ENCODE results near the gene PALB2. TPM values are rescaled to one million over a fixed set of nuclear protein-coding genes. Genes with fewer than 3 reads are reported as not detected.
A peak's percentile ranks its signal among the peaks of the same experiment; 100 is the strongest.

Gene PALB2
- total RNA-seq, 2 experiments from 2014 or later, result 16.8 to 17.0 TPM

DNA sequence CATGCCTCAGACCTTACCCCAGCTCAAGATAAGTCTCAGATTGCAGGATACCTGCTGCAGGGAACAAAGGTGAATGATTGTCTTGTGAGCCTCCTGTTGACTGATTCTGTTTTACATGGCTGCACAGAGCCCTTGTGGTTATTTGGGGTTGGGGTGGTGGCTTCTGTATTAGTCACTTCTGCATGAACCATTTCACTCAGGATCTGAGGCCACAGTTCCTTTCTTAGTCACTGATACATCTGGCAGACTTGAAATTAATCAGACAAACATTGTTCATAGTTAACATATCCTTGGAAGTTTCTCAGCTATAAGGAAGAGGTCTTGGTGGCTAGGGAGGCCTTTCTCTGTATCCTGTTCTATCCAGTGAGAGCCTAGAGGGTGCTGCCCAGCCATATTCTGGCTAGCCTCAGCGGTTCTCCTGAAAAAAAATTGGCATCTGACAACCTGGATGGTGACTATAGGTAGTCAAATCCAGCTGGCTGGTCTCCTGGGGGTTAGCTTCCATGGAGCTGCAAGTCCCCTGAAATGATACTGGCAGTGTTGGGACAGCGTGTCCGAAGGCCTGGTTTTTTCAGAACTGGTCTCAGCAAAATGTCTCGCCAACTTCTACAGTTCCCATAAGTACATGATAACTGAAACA lies 29.1 kb upstream of the PALB2 start:
- H3K4me3 Mint-ChIP-seq, result no peak overlapping the region
- ChIA-PET POLR2A (interaction anchor here (0.7 to 4.7 kb wide), 7 partner anchors 9 to 166 kb away, joined by 3 to 39 read pairs (median 3); partner anchors contain the start of genes DCTN5, PALB2 and PLK1), CTCF (interaction anchor here (1.4 to 2.6 kb wide), 4 partner anchors 9 to 57 kb away, joined by 3 to 12 read pairs (median 6); partner anchors contain the start of gene PLK1)
- H3K36me3 Mint-ChIP-seq (ENCODE audit: low read depth), result peaks cover 73% of the 10 kb centered on the region
- H3K27me3 Mint-ChIP-seq, result no peaks in the 10 kb centered on the region
- H3K4me1 Mint-ChIP-seq, result peaks cover 27% of the 10 kb centered on the region
- DNase-seq, result peak; percentile 78
- H3K9me3 Mint-ChIP-seq, result no peaks in the 10 kb centered on the region
- H3K27ac Mint-ChIP-seq, result peak overlapping the region; percentile 70

DNA sequence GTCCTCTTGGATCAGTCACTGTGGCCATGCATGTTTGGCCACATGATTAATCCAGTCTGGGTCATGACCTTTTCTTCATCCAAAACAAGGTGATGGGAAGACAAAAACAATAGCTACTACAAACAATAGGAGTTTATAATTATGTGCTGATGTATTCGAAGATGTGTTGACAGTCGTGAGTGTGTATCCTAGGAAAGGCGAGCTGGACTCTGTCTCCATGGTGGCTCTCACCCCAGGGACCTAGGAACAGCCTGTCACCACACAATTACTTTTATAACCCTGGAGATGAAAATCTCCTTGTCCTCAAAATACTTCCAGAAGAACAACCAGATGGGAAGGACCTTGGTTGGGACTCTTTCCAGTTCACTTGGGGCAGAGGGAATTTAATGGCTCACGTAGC lies 27.8 kb upstream of the PALB2 start:
- DNase-seq, result no peak
- ChIA-PET POLR2A (interaction anchor here (4.7 kb wide), 1 partner anchor 10 kb away, joined by 39 read pairs; the partner anchor contains the start of gene PLK1), CTCF (interaction anchor here (1.4 to 2.6 kb wide), 3 partner anchors 10 to 29 kb away, joined by 5 to 12 read pairs (median 7); partner anchors contain the start of gene PLK1)
- Mint-ChIP-seq H3K27me3 (no peaks in the 10 kb centered on the region), H3K9me3 (no peaks in the 10 kb centered on the region), H3K36me3 (ENCODE audit: low read depth) (peaks cover 82% of the 10 kb centered on the region), H3K4me1 (peaks cover 28% of the 10 kb centered on the region), H3K27ac (no peak overlapping the region), H3K4me3 (no peak overlapping the region)

DNA sequence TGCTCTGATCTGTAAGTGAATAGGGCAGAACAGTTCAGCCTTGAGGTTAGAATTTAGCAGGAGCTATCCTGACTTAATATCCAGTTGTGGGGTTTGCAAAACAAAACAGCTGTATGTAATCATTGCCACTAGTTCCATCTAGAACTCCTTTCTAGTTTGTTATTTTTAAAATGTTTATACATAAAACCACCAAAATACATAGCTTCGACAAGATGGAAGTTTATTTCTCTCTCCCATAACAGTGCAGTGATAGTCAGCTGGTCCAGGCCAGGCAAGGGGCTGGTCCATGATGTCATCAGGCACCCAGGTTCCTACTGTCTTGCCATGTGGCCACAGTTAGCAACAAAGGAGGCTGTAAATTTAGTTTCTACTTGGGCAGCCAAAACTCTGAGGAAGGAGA lies 27.1 kb upstream of the PALB2 start:
- H3K36me3 Mint-ChIP-seq (ENCODE audit: low read depth), result peaks cover 80% of the 10 kb centered on the region
- ChIA-PET POLR2A (interaction anchor here (1.3 to 4.7 kb wide), 2 partner anchors 11 to 160 kb away, joined by 3 to 39 read pairs; partner anchors contain the start of gene PLK1), CTCF (interaction anchor here (0.6 to 2.6 kb wide), 3 partner anchors 11 to 68 kb away, joined by 3 to 12 read pairs (median 7); partner anchors contain the start of gene PLK1)
- no peak for DNase-seq
- no peak overlapping the region for H3K27ac Mint-ChIP-seq
- peaks cover 32% of the 10 kb centered on the region for H3K4me1 Mint-ChIP-seq
- no peaks in the 10 kb centered on the region for H3K9me3 Mint-ChIP-seq
- H3K27me3 Mint-ChIP-seq, result no peaks in the 10 kb centered on the region
- no peak overlapping the region for H3K4me3 Mint-ChIP-seq

DNA sequence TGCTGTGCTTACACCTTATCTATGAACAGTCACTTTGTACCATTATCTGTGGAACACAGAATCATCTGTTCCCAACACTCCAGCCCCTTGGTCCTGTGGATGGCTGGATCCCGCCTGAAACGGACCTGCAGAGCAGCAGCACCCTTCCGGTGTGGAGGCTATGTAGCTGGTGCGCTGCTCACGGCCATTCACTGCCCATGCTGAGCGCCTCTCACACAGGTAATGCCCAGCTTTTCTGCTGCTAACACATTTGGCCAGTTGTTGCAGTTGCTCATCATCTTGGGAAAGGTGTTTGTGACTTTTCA lies 26.2 kb upstream of the PALB2 start:
- DNase-seq, result no peak
- ChIA-PET POLR2A (interaction anchor here (1.3 to 4.7 kb wide), 2 partner anchors 12 to 159 kb away, joined by 3 to 39 read pairs; partner anchors contain the start of gene PLK1), CTCF (interaction anchor here (0.8 kb wide), 1 partner anchor 17 kb away, joined by 3 read pairs; no protein-coding TSS in a partner anchor)
- Mint-ChIP-seq H3K4me1 (peaks cover 35% of the 10 kb centered on the region), H3K36me3 (ENCODE audit: low read depth) (peaks cover 88% of the 10 kb centered on the region), H3K9me3 (no peaks in the 10 kb centered on the region), H3K27ac (no peak overlapping the region), H3K27me3 (no peaks in the 10 kb centered on the region), H3K4me3 (no peak overlapping the region)

DNA sequence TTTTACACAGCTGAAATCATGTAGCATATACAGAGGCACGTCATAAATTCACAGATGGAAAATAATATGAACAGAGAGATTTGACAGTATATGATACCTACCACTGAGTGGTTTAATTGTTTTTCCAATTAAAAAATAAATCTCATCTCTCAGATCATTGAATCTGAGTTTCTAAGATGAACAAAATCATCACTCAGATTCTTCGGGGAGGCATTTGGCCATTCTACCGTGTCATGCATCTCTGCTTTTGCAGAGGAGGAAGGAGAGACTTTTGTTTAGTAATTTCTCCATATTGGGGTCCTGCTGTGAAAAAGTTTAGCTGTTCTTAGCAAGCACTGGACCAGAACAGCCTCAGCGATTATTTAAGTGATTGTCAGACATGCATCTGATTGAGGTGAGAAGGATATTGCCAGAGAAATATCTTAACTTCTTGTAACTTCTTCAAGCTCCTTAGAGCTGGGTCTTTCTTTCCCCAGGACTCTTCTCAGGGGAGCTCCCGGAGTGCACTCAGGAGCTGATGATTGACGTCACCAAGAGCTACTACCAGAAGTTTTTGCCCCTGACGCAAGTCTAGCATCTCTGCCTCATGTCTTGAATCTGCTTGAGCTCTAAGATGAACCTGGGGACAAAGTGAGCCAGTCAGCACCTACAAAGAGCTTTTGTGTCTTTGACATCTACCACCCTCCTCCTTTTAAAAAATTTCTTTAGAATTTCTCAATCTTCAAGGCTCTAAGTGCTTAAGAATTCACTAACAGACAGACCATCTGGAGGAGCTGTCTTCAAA lies 25.7 kb upstream of the PALB2 start:
- POLR2A ChIA-PET, result interaction anchor here (0.6 to 4.7 kb wide), 2 partner anchors 12 to 26 kb away, joined by 3 to 39 read pairs; partner anchors contain the start of genes DCTN5, PALB2 and PLK1
- H3K27me3 Mint-ChIP-seq, result no peaks in the 10 kb centered on the region
- peaks cover 35% of the 10 kb centered on the region for H3K4me1 Mint-ChIP-seq
- CTCF ChIA-PET, result interaction anchor here (0.8 kb wide), 1 partner anchor 16 kb away, joined by 3 read pairs; no protein-coding TSS in a partner anchor
- H3K27ac Mint-ChIP-seq, result no peak overlapping the region
- H3K4me3 Mint-ChIP-seq, result no peak overlapping the region
- no peak for DNase-seq
- peaks cover 88% of the 10 kb centered on the region for H3K36me3 Mint-ChIP-seq (ENCODE audit: low read depth)
- no peaks in the 10 kb centered on the region for H3K9me3 Mint-ChIP-seq

DNA sequence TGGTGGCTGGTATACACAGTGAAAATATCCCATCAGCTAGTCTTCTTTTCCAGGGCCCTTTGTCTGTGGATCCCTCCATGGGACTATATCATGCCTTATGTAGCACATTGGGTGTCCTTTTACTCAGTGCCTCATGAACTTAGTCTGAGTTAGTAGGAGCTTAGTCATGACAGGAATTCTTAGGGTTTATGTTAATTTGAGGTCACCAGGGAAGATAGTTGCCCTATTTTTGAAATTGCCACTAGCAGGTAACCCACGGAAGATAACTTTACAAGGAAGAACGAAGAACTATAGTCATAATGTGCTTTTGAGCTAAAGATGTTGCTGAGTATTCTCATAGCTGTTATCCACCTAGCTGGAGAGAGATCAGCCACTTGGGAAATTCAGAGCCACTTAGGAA lies 22.8 kb upstream of the PALB2 start:
- H3K36me3 Mint-ChIP-seq (ENCODE audit: low read depth), result peaks cover 95% of the 10 kb centered on the region
- H3K9me3 Mint-ChIP-seq, result no peaks in the 10 kb centered on the region
- ChIA-PET POLR2A (interaction anchor here (0.6 to 1.2 kb wide), 2 partner anchors 14 to 386 kb away, joined by 3 to 5 read pairs; no protein-coding TSS in a partner anchor), CTCF (interaction anchor here (0.9 kb wide), 1 partner anchor 67 kb away, joined by 3 read pairs; the partner anchor contains the start of gene NDUFAB1)
- H3K4me1 Mint-ChIP-seq, result peaks cover 12% of the 10 kb centered on the region
- no peak overlapping the region for H3K4me3 Mint-ChIP-seq
- no peak for DNase-seq
- H3K27me3 Mint-ChIP-seq, result no peaks in the 10 kb centered on the region
- no peak overlapping the region for H3K27ac Mint-ChIP-seq

DNA sequence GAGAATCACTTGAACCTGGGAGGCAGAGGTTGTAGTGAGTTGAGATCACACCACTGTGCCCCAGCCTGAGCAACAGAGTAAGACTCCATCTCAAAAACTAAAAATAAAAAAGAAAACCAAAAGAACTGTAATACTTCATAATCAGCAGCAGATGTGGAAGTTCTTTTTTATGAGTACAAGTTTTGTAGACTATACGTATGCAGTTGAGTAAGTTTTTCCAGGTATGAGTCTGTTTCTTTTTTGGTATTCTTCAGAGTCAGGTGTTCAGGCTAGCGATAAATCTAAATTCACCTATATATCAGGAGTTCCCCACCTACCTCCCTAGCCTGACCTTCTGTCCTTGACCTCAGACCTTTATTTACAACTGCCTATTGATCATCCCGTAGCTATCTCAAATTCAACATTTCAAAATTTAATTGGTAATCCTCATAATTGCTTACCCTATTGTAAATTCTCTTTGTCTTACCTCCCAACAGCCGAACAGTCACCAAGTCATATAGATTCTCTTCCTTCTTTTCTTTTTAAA lies 10.9 kb upstream of the PALB2 start:
- peaks cover 51% of the 10 kb centered on the region for H3K36me3 Mint-ChIP-seq (ENCODE audit: low read depth)

DNA sequence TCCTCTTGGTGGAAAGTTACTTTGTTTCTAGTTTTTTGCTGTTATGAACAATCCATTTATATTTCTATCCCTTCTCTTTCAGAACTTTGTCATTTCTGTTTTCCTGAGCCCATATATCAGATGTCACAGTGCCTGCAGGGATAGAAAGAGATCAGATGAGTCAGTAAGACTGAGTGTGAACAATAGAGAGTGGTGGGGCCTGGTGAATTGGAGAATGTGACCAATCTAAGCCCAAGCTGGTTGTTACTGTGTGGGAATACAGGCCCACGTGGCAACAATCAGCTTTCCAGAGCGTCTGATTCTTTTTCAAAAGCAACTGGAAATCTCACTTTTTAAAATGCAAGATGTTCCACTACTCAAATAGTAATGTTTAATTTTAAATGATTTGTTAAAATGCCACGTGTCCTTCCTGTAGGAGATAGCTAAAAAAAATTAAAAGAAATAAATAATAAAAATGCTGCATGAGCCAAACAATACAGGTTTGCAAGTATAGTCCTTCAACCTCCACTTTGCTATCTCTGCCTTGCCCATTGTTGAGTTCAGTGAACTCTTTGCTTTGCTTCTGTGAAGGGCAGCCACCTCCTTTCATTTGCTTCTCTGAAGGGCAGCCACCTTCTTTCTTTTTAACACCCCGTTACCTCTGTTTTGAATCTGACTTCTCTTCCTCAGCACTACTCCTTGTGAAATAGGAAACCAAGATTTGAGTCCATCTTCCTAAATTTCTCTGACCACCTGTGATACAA lies 9.7 kb upstream of the PALB2 start:
- no peak overlapping the region for H3K27ac Mint-ChIP-seq
- no peak overlapping the region for H3K4me3 Mint-ChIP-seq
- peaks cover 32% of the 10 kb centered on the region for H3K4me1 Mint-ChIP-seq
- no peak for DNase-seq
- H3K9me3 Mint-ChIP-seq, result no peaks in the 10 kb centered on the region
- POLR2A ChIA-PET, result interaction anchor here (1.0 to 3.0 kb wide), 2 partner anchors 10 to 27 kb away, joined by 3 to 17 read pairs; partner anchors contain the start of genes DCTN5, PALB2 and PLK1
- H3K36me3 Mint-ChIP-seq (ENCODE audit: low read depth), result peaks cover 57% of the 10 kb centered on the region
- CTCF ChIA-PET, result interaction anchor here (1.1 kb wide), 1 partner anchor 16 kb away, joined by 3 read pairs; no protein-coding TSS in a partner anchor
- no peaks in the 10 kb centered on the region for H3K27me3 Mint-ChIP-seq

More for the DNA sequence above, 10.9 kb upstream of the PALB2 start:
- CTCF ChIA-PET, result interaction anchor here (0.6 kb wide), 1 partner anchor 156 kb away, joined by 3 read pairs; no protein-coding TSS in a partner anchor
- Mint-ChIP-seq H3K4me1 (peaks cover 25% of the 10 kb centered on the region), H3K4me3 (no peak overlapping the region), H3K9me3 (no peaks in the 10 kb centered on the region), H3K27ac (no peak overlapping the region), H3K27me3 (no peaks in the 10 kb centered on the region)
- DNase-seq, result no peak
- POLR2A ChIA-PET, result interaction anchor here (1.0 to 3.0 kb wide), 2 partner anchors 11 to 26 kb away, joined by 3 to 17 read pairs; partner anchors contain the start of genes DCTN5, PALB2 and PLK1

DNA sequence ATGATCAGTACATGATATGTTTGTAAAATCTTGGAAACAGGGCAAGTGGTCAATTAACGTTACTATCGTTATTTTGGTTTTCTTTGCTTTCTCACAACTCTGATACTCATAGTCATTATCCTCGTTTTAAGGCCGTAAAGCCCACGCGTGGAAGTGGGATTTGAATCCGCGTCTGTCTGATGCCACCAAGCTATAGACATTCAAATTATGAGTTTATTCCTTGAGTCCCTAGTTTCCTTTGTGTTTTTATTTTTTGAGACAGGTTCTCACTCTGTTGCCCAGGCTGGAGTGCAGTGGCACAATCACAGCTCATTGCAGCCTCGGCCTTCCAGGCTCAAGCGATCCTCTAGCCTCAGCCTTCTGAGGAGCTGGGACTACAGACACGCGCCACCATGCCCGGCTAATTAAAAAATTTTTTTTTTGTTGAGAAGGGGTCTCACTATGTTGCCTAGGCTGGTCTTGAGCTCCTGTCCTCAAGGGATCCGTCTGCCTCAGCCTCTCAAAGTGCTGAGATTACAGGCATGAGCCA lies 1.2 kb upstream of the PALB2 start:
- Mint-ChIP-seq H3K27me3 (no peaks in the 10 kb centered on the region), H3K9me3 (no peaks in the 10 kb centered on the region), H3K4me1 (peaks cover 50% of the 10 kb centered on the region), H3K36me3 (ENCODE audit: low read depth) (peaks cover 57% of the 10 kb centered on the region), H3K27ac (peak overlapping the region; percentile 95), H3K4me3 (peak overlapping the region; percentile 98)
- DNase-seq, result no peak
- ChIA-PET CTCF (interaction anchor here (2.1 kb wide), 1 partner anchor 27 kb away, joined by 7 read pairs; no protein-coding TSS in a partner anchor), POLR2A (interaction anchor here (0.6 to 2.7 kb wide), 10 partner anchors 9 to 84 kb away, joined by 3 to 38 read pairs (median 5); partner anchors contain the start of genes EARS2, PLK1 and UBFD1)

DNA sequence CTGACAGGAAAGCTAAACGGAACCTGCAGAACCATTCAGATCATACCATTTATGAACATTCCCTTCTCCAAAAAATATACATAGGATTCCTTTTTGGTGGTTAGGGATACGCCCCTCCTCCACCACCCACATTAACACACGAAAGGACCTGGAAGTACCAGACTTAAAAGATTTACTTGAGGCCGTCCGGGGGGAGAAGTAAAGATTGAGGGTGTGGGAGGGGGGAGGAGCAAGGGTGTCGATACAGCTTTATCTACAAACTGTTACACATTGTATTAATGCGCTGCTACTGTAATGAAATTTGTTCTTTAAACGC lies 537 bp downstream of the PALB2 start:
- peaks cover 42% of the 10 kb centered on the region for H3K4me1 Mint-ChIP-seq
- POLR2A ChIA-PET, result interaction anchor here (0.7 to 2.7 kb wide), 9 partner anchors 11 to 187 kb away, joined by 3 to 38 read pairs (median 4); partner anchors contain the start of genes COG7, EARS2, PLK1 and UBFD1
- H3K9me3 Mint-ChIP-seq, result no peaks in the 10 kb centered on the region
- H3K27ac Mint-ChIP-seq, result peak overlapping the region; percentile 74
- CTCF ChIA-PET, result interaction anchor here (1.4 to 1.5 kb wide), 2 partner anchors 29 to 44 kb away, joined by 5 read pairs; no protein-coding TSS in a partner anchor
- peaks cover 49% of the 10 kb centered on the region for H3K36me3 Mint-ChIP-seq (ENCODE audit: low read depth)
- DNase-seq, result no peak
- peak overlapping the region; percentile 98 for H3K4me3 Mint-ChIP-seq
- H3K27me3 Mint-ChIP-seq, result no peaks in the 10 kb centered on the region

DNA sequence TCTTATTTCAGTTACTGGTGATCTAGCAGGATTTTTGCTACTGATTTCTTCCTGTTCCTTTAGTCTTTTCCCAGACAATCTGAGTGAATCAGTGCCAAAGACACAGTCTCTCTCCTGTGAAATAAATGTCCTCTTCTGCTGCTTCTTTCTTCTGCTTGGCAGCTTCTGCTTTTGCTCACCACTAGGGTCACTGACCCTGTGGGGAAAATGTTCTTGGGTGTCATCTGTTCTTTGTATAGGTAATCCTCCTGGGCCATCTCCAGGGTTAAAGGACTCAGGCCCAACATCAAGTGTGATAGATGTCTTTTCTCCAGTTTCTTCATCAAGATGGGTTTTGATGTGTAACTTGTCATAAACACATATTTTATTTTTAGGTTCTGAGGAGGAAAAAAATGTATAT lies 5.2 kb downstream of the PALB2 start:
- ChIA-PET POLR2A (no interaction called here), CTCF (no interaction called here)
- peaks cover 26% of the 10 kb centered on the region for H3K4me1 Mint-ChIP-seq
- peaks cover 39% of the 10 kb centered on the region for H3K36me3 Mint-ChIP-seq (ENCODE audit: low read depth)
- no peaks in the 10 kb centered on the region for H3K9me3 Mint-ChIP-seq
- no peak overlapping the region for H3K4me3 Mint-ChIP-seq
- H3K27me3 Mint-ChIP-seq, result no peaks in the 10 kb centered on the region
- H3K27ac Mint-ChIP-seq, result no peak overlapping the region
- no peak for DNase-seq
